CD4-positive, CD25-positive, alpha-beta regulatory T cell (primary cell): ENCODE results near the gene ZDHHC14. TPM values are rescaled to one million over a fixed set of nuclear protein-coding genes. Genes with fewer than 3 reads are reported as not detected.
"Not testable (repeated sequence)": the region's sequence is repeated elsewhere in the genome, so short reads cannot be mapped to it uniquely, and the experiment has no call there.

ENCODE experiments used
- ATAC-seq, 2 donors: fragments of 150-1000 bp; cut with Tn5 transposase; one replicate each; pipeline ENCODE4 v1.10.0; 2021; ENCODE audit warnings: low read depth in 2 of 2, moderate number of reproducible peaks in 2 of 2, moderate library complexity in 1 of 2
- DNase-seq, 3 donors: peaks; one replicate each; pipeline versions ENCODE4 v3.0.0 to v3.0.0-alpha.2; 2012 to 2022; ENCODE audit warnings: mixed read lengths in 1 of 3
- H3K27ac ChIP-seq: one replicate; pipeline ENCODE4 v1.7.0; 2013; ENCODE audit warnings: mild to moderate bottlenecking, low read length; ENCODE audit not compliant: insufficient read depth, poor library complexity, severe bottlenecking
- H3K27me3 ChIP-seq: one replicate; pipeline ENCODE4 v1.7.0; 2013; ENCODE audit warnings: low read length; ENCODE audit not compliant: control insufficient read depth, insufficient read depth
- H3K36me3 ChIP-seq: one replicate; pipeline ENCODE4 v1.7.0; 2013; ENCODE audit warnings: mild to moderate bottlenecking, low read length, moderate library complexity; ENCODE audit not compliant: control insufficient read depth, insufficient read depth
- H3K4me1 ChIP-seq: 2 replicates; pipeline ENCODE4 v1.7.0; 2013; ENCODE audit warnings: mild to moderate bottlenecking, low read length; ENCODE audit not compliant: insufficient read depth, control insufficient read depth, poor library complexity, severe bottlenecking
- H3K4me3 ChIP-seq: one replicate; pipeline ENCODE4 v1.7.0; 2013; ENCODE audit warnings: low read depth, mild to moderate bottlenecking, low read length, moderate library complexity
- H3K9me3 ChIP-seq, 2 experiments: 1 replicate in 1 of 2; 2 replicates in 1 of 2; pipeline ENCODE4 v1.7.0; 2013; ENCODE audit warnings: low read length in 2 of 2, mild to moderate bottlenecking in 1 of 2, moderate library complexity in 1 of 2; ENCODE audit not compliant: control insufficient read depth in 2 of 2
- H3K27ac Mint-ChIP-seq, 3 donors: one replicate each; pipeline ENCODE4 v1.8.0; 2020 to 2022; ENCODE audit warnings: mild to moderate bottlenecking in 3 of 3, mixed read lengths in 3 of 3, moderate library complexity in 2 of 3
- H3K27me3 Mint-ChIP-seq: one replicate; pipeline ENCODE4 v1.8.0; 2022; ENCODE audit warnings: mild to moderate bottlenecking, mixed read lengths
- H3K36me3 Mint-ChIP-seq: one replicate; pipeline ENCODE4 v1.8.0; 2020; ENCODE audit warnings: mixed read lengths
- H3K4me1 Mint-ChIP-seq, 4 donors: one replicate each; pipeline ENCODE4 v1.8.0; 2020 to 2022; ENCODE audit warnings: mixed read lengths in 4 of 4, mild to moderate bottlenecking in 1 of 4
- H3K4me3 Mint-ChIP-seq, 4 donors: one replicate each; pipeline ENCODE4 v1.8.0; 2020 to 2022; ENCODE audit warnings: mild to moderate bottlenecking in 4 of 4, mixed read lengths in 4 of 4, moderate library complexity in 3 of 4
- H3K9me3 Mint-ChIP-seq, 7 donors: one replicate each; pipeline ENCODE4 v1.8.0; 2020 to 2022; ENCODE audit warnings: mixed read lengths in 7 of 7, mild to moderate bottlenecking in 3 of 7, moderate library complexity in 2 of 7
- polyA plus RNA-seq, 4 donors: library from polyadenylated mRNA; unstranded; fragments of 300-500 nt; fragmentation: Illumina TruSeq; gene quantifications; one replicate each; pipeline ENCODE4 v1.2.3, GENCODE V29; 2021
- total RNA-seq: library from RNA; stranded (reverse); gene quantifications from one replicate; pipeline ENCODE4 v1.2.3, GENCODE V29; 2022

ZDHHC14 gene
- total and polyA plus RNA-seq, 5 donors from 2014 or later: 0.29 to 4.2 (median 1.0) TPM

GRCh38 chr6:157586476-157587126 is 205.6 kb downstream of the ZDHHC14 start:
- H3K4me1 ChIP-seq: no peaks in the 10 kb centered on the region
- H3K4me3 Mint-ChIP-seq: no peak overlapping the region
- H3K9me3 Mint-ChIP-seq: peaks cover 6 to 28% (median 9%) of the 10 kb centered on the region in 7 donors
- peaks cover 0 to 2% (median 0%) of the 10 kb centered on the region in 4 donors for H3K4me1 Mint-ChIP-seq
- H3K36me3 Mint-ChIP-seq: peaks cover 10% of the 10 kb centered on the region
- H3K27ac Mint-ChIP-seq: no peak overlapping the region
- H3K4me3 ChIP-seq: no peak overlapping the region
- no peak for ATAC-seq
- H3K27me3 ChIP-seq: no peaks in the 10 kb centered on the region
- no peak for DNase-seq
- no peaks in the 10 kb centered on the region for H3K36me3 ChIP-seq
- no peak overlapping the region for H3K27ac ChIP-seq
- peaks cover 7% of the 10 kb centered on the region for H3K27me3 Mint-ChIP-seq
- H3K9me3 ChIP-seq: peaks cover 8 to 12% of the 10 kb centered on the region in 2 experiments

GRCh38 chr6:157587127-157587926 is 206.3 kb downstream of the ZDHHC14 start:
- peaks cover 10% of the 10 kb centered on the region for H3K36me3 Mint-ChIP-seq
- Histone ChIP-seq H3K4me3 (no peak overlapping the region), H3K27me3 (no peaks in the 10 kb centered on the region), H3K36me3 (no peaks in the 10 kb centered on the region), H3K9me3 (peaks cover 8 to 9% of the 10 kb centered on the region in 2 experiments), H3K4me1 (no peaks in the 10 kb centered on the region), H3K27ac (no peak overlapping the region)
- peaks cover 0 to 2% (median 0%) of the 10 kb centered on the region in 4 donors for H3K4me1 Mint-ChIP-seq
- no peak overlapping the region for H3K4me3 Mint-ChIP-seq
- peaks cover 4 to 25% (median 8%) of the 10 kb centered on the region in 7 donors for H3K9me3 Mint-ChIP-seq
- ATAC-seq (no peak), DNase-seq (no peak)
- H3K27me3 Mint-ChIP-seq: peaks cover 7% of the 10 kb centered on the region
- H3K27ac Mint-ChIP-seq: no peak overlapping the region

GRCh38 chr6:157590654-157591053 is 209.7 kb downstream of the ZDHHC14 start:
- not testable (repeated sequence) for H3K36me3 ChIP-seq, H3K27ac ChIP-seq, H3K27me3 ChIP-seq, H3K27me3 Mint-ChIP-seq, H3K9me3 ChIP-seq, H3K36me3 Mint-ChIP-seq, H3K4me1 Mint-ChIP-seq, H3K27ac Mint-ChIP-seq, H3K4me3 Mint-ChIP-seq, H3K4me1 ChIP-seq, DNase-seq, ATAC-seq, H3K4me3 ChIP-seq
- peaks cover 0 to 22% (median 6%) of the 10 kb centered on the region in 7 donors for H3K9me3 Mint-ChIP-seq

GRCh38 chr6:157592541-157592940 is 211.6 kb downstream of the ZDHHC14 start:
- H3K4me1 Mint-ChIP-seq: peaks cover 0 to 2% (median 0%) of the 10 kb centered on the region in 4 donors
- H3K9me3 Mint-ChIP-seq: peaks cover 0 to 22% (median 6%) of the 10 kb centered on the region in 7 donors
- peaks cover 7% of the 10 kb centered on the region for H3K27me3 Mint-ChIP-seq
- Histone ChIP-seq H3K27me3 (no peaks in the 10 kb centered on the region), H3K9me3 (peaks cover 5 to 8% of the 10 kb centered on the region in 2 experiments), H3K36me3 (no peaks in the 10 kb centered on the region), H3K27ac (no peak overlapping the region), H3K4me3 (no peak overlapping the region), H3K4me1 (no peaks in the 10 kb centered on the region)
- peak overlapping the region in 1 of 3 donors; percentile 43 for H3K27ac Mint-ChIP-seq
- H3K4me3 Mint-ChIP-seq: peak overlapping the region in 1 of 4 donors; percentile 41
- no peak for ATAC-seq
- peaks cover 10% of the 10 kb centered on the region for H3K36me3 Mint-ChIP-seq
- DNase-seq: no peak

- Histone ChIP-seq H3K36me3 (no peaks in the 10 kb centered on the region), H3K9me3 (peaks cover 5 to 8% of the 10 kb centered on the region in 2 experiments), H3K27me3 (no peaks in the 10 kb centered on the region), H3K27ac (no peak overlapping the region), H3K4me1 (no peaks in the 10 kb centered on the region), H3K4me3 (no peak overlapping the region)
- Mint-ChIP-seq H3K36me3 (peaks cover 10% of the 10 kb centered on the region), H3K27me3 (peaks cover 7% of the 10 kb centered on the region), H3K4me3 (peak overlapping the region in 1 of 4 donors; percentile 41), H3K9me3 (peaks cover 0 to 22% (median 6%) of the 10 kb centered on the region in 7 donors), H3K27ac (no peak overlapping the region), H3K4me1 (peaks cover 0 to 2% (median 0%) of the 10 kb centered on the region in 4 donors)
- no peak for DNase-seq
- ATAC-seq: no peak
Measured at GRCh38 chr6:157592980-157593379, 212.0 kb downstream of the ZDHHC14 start.

- Histone ChIP-seq H3K4me3 (no peak overlapping the region), H3K9me3 (peaks cover 5 to 8% of the 10 kb centered on the region in 2 experiments), H3K4me1 (no peaks in the 10 kb centered on the region), H3K36me3 (no peaks in the 10 kb centered on the region), H3K27me3 (no peaks in the 10 kb centered on the region), H3K27ac (no peak overlapping the region)
- Mint-ChIP-seq H3K4me3 (no peak overlapping the region), H3K27me3 (peaks cover 7% of the 10 kb centered on the region), H3K9me3 (peaks cover 0 to 21% (median 6%) of the 10 kb centered on the region in 7 donors), H3K4me1 (peaks cover 0 to 2% (median 0%) of the 10 kb centered on the region in 4 donors), H3K27ac (no peak overlapping the region), H3K36me3 (peaks cover 9% of the 10 kb centered on the region)
- no peak for DNase-seq
- no peak for ATAC-seq
Measured at GRCh38 chr6:157593596-157593995, 212.6 kb downstream of the ZDHHC14 start.

GRCh38 chr6:157594292-157594691 is 213.3 kb downstream of the ZDHHC14 start:
- no peaks in the 10 kb centered on the region for H3K4me1 ChIP-seq
- H3K9me3 ChIP-seq: peaks cover 4 to 8% of the 10 kb centered on the region in 2 experiments
- Mint-ChIP-seq H3K27ac (no peak overlapping the region), H3K36me3 (peaks cover 5% of the 10 kb centered on the region), H3K9me3 (peaks cover 0 to 15% (median 6%) of the 10 kb centered on the region in 7 donors), H3K4me3 (no peak overlapping the region), H3K27me3 (peaks cover 7% of the 10 kb centered on the region), H3K4me1 (peaks cover 0 to 2% (median 0%) of the 10 kb centered on the region in 4 donors)
- H3K27ac ChIP-seq: no peak overlapping the region
- H3K4me3 ChIP-seq: no peak overlapping the region
- DNase-seq (no peak), ATAC-seq (no peak)
- H3K27me3 ChIP-seq: no peaks in the 10 kb centered on the region
- no peaks in the 10 kb centered on the region for H3K36me3 ChIP-seq
